Measurements from ENCODE around the gene SPON1. TPM values are rescaled to one million over a fixed set of nuclear protein-coding genes. Genes with fewer than 3 reads are reported as not detected.

Gene SPON1
- total RNA-seq, 4 donors from 2014 or later = 58.5 to 344 (median 105) TPM

DNA sequence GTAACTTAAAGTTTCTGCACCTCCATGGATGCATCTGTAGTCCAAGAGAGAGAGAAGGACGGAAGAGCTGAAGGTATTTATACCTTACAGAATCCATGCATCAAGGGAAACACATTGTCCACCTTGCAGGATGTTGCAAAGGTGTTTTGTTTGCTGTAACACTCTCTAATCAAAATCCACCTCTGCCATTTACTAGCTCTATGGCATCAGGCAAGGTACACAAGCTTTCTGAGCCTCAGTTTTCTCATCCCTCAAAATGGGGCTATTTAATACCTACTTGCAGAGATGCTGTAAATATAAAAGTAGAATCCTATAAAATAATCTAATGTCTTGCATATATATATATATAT is 21.6 kb upstream of the SPON1 start:
- TF ChIP-seq, protein P1, sequence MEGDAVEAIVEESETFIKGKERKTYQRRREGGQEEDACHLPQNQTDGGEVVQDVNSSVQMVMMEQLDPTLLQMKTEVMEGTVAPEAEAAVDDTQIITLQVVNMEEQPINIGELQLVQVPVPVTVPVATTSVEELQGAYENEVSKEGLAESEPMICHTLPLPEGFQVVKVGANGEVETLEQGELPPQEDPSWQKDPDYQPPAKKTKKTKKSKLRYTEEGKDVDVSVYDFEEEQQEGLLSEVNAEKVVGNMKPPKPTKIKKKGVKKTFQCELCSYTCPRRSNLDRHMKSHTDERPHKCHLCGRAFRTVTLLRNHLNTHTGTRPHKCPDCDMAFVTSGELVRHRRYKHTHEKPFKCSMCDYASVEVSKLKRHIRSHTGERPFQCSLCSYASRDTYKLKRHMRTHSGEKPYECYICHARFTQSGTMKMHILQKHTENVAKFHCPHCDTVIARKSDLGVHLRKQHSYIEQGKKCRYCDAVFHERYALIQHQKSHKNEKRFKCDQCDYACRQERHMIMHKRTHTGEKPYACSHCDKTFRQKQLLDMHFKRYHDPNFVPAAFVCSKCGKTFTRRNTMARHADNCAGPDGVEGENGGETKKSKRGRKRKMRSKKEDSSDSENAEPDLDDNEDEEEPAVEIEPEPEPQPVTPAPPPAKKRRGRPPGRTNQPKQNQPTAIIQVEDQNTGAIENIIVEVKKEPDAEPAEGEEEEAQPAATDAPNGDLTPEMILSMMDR (IDR thresholded peaks at IDR 0.05; ENCODE audit: low read depth) = no peak

DNA sequence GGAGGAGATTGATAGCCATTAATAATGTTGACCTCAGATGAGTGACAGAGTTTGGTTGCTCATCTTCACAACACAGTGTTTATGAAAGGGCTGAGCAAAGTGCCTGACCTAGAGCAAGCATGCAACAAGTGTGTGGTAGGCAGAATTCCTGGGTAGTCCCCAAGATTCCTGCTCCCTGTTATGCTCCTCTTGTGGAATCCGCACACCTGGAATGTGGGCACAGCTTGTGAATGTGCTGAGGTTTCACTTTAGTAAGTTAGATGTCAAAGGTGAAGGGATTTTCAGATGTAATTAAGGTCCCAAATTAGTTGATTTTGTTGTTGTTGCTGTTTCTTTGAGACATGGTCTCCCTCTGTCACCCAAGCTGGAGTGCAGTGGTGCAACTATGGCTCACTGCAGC is 20.7 kb upstream of the SPON1 start:
- TF ChIP-seq, protein P1 (IDR thresholded peaks at IDR 0.05; ENCODE audit: low read depth) = no peak

DNA sequence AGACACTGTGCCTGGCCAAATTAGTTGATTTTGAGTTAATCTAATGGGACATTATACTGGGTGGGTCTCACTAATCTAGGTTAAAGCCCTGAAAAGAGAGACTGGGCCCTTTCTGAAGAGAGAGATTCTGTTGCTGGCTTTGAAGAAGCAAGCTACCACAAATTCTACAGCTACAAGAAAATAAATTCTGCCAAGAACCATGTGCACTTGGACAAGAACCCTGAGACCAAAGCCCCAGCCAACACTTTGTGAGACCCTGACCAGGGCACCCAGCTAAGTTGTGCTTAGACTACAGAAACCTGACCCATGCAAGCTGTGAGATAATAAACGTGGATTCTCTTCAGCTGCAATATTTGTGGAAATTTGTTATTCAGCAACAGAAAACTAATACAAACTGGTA is 20.1 kb upstream of the SPON1 start:
- TF ChIP-seq, protein P1 (IDR thresholded peaks at IDR 0.05; ENCODE audit: low read depth) = no peak

DNA sequence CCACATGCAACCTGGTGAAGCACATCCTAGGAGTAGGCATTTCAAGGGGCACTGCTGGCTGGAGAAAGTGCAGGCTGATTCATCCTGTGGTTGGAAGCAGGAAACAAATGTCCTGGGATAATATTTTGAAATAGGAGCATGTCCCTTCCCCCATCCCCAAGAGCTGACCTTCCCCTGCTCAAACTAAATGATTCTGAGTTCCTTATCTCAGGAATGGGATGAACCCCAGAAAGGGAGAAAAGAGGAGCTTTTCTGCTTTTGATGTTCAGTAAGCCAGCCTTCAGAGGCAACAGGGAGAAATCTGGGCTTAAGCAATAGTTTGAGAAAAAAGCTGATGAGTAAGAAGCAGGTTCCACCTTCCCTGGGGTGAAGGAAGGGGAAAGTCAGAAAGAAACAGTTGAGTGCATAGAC is 19.5 kb upstream of the SPON1 start:
- TF ChIP-seq, protein P1 (IDR thresholded peaks at IDR 0.05; ENCODE audit: low read depth) = no peak

DNA sequence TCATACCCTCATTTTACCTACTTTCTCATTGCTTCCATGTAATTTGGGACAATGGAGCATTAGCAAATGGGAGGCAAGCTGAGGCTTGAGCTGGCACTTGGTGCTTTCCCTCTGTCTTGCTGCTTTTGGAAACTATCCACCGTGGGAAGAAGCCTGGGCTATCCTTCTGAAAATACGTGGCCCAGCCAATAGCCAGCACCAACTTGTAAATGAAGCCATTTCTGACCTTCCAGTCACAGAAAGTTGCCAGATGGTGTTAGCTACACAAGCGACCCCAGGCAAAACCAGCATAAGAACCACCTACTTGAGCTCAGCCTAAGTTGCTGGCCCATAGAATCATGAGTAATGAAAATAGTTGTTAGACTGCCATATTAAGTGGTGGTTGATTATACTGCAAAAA is 18.5 kb upstream of the SPON1 start:
- TF ChIP-seq, protein P1 (IDR thresholded peaks at IDR 0.05; ENCODE audit: low read depth) = no peak

DNA sequence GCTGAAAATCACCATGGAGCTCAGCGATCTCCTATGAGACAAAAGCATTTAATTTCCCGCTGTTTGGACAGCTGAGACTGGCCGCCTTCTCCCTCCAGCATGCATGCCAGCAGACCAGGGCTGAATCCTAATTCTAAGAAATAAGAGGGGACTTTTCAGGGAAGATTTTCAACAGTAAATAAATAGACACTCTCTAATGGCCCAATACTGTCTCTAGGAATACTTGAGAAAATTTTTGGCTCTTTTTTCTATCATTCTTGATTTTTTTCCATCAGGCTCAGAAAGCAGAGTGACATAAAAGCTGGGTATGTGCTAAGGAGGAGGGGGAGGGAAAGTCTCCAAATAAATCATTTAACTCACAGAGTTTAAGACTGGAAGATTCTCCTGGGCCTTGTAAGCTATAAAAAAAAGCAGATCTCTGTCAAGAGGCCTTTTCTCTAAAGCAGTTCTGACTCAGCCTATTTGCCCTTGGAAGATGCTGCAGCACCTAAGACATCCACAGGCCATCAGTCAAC is 17.6 kb upstream of the SPON1 start:
- TF ChIP-seq, protein P1 (IDR thresholded peaks at IDR 0.05; ENCODE audit: low read depth) = no peak

DNA sequence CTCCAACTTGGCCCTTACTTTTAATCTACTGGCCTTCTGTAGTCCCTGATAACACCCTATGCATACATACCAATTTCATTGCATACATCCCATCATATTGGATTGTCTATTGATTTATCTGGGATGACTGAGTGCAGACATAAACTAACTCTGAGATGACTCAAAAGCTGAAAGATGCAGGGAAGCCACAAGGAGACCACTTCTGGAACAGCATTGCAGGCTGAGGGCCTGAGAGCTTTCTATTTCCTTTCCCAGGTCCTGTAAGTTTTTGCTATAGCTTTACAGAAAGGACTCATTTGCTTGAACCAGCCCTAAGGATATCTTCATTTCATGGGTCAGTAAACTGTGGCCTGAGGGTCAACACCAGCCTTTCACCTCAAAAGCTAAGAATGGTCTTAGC is 15.1 kb upstream of the SPON1 start:
- TF ChIP-seq, protein P1 (IDR thresholded peaks at IDR 0.05; ENCODE audit: low read depth) = no peak

All from subcutaneous adipose tissue (tissue), 4 donors.